Tongue (tissue), 2 donors: Measurements from ENCODE around the gene EIF4E1B. TPM values are rescaled to one million over a fixed set of nuclear protein-coding genes. Genes with fewer than 3 reads are reported as not detected.
A peak's percentile ranks its signal among the peaks of the same experiment; 100 is the strongest.

Source experiments
- DNase-seq: peaks from one replicate; pipeline ENCODE4 v3.0.0-alpha.2; 2015
- total RNA-seq: library from RNA; depleted of rRNA; stranded (reverse); fragments of >200 nt; gene quantifications from one replicate; pipeline ENCODE4 v1.2.3, GENCODE V29; 2014

Gene EIF4E1B
- total RNA-seq, 1 donor from 2014 or later = not detected

DNA sequence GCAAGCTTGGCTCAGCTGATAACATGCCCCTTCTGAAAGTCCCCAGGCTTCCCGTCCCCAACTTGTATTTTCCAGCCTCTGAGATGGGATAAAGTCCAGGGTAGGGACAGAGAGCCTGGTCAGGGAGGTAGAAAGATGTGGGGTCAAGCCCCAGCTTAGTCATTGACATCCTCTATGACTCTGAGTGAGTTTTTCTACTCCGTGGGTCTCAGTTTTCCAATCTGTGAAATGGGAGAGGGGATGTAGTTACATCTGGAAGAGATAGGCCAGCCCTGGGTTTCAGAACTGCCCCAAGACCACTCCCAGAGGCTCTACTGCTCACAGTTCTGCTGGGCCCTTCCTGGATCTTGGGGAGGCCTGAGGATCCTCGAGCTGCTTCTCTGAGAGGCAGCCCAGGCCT is 23.6 kb upstream of the EIF4E1B start:
- DNase-seq = no peak

DNA sequence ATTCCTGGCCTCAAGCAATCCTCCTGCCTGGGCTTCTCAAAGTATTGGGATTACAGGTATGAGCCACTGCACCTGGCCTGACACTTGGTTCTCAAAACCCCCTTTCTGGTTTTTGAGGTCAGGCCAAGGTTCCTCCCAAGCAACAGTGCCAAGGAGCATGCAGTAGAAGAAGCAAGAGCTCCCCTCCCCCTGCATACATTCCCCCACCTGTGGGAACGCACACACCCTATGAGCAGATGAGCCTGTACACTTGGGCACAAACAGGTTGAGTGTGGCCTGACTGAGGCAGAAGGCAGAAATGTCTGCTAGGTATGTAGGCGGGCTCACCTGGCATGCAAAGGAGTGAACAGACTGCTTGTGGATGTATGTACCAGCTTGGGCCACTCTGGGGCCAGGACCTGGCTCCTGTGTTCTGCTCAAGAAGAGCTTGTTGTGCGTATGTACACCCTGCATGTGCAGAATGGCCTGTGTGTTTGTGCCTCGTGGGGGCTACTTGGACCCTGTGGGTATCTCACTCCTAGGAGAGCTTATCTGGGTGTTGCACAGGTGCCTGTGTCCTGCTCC is 22.3 kb upstream of the EIF4E1B start:
- DNase-seq = no peak

DNA sequence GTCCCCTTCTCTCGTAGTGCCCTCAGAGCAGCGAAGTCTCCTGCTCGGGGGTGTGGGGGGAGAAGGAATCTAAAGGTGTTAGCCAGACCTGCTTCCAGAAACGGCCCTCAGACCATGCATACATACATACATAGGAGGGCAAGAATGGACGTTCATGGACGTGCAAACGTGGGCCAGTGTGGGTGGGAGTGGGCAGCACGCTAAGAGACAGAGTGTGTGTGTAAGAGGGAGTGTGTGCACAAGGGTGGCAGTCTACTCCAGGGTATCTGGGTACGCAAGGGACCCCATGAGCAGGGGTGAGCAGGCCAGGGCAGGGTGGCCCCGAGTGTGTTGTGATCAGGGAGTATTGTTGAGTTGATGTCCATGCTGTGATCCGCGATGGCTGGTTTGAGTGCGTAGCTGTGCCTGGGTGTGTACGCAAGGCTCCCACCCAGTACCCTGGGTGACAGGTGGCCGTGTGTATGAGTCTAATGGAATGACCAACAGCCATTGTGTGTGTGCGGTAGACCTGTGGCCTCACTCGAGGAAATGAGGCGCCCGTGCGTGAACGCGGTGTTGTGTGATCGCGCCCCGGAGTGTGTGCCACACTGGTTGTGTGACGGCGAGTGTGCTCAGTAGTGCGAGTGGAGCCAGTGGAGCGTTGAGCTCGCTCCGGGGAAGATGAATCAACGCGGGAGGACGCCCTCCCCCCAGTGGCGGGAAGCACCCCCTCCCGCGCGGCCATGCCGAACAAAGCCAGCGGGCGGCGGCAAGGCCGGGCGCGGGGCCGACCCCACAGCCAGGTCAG is 21.3 kb upstream of the EIF4E1B start:
- DNase-seq = no peak

DNA sequence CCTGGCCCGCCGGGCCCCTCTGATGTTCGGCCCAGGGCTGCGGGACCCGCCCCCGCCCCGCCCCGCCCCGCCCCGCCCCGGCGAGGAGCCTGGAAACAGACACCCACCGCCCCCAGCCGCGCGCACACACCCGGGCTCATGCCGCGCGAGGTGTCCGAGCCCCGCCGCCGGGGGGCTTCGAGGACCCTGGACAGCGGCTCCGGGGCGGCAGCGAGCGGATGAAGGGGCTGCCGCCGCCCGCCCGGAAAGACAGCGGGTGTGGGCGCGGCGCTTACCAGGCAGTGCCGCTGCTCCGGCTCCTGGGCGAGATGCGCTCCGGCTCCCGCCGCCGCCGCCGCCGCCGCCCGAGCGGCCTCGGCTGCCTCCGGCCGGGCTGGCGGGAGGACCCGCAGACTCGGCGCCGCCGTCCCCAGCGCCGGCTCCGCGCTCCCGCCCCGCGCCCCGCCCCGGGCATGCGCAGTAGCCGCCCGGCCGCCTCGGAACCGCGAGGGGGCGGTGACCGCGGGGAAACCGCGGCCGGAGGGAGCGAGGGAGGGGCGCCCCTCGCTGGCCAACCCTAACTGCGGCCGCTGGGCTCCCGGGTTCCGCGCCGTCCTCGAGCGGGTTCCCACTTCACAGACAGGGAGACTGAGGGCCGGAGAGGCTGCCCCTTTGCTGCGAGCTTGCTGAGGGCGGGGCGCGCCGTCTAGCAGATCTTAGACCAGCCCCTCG is 20.6 kb upstream of the EIF4E1B start, which contains the start of gene GPRIN1:
GPRIN1 (minus strand) TSS at position 433 of the 711 bp plus-strand sequence. CDS start 10,322 bp downstream, outside the sequence.
- peak; percentile 73 for DNase-seq

DNA sequence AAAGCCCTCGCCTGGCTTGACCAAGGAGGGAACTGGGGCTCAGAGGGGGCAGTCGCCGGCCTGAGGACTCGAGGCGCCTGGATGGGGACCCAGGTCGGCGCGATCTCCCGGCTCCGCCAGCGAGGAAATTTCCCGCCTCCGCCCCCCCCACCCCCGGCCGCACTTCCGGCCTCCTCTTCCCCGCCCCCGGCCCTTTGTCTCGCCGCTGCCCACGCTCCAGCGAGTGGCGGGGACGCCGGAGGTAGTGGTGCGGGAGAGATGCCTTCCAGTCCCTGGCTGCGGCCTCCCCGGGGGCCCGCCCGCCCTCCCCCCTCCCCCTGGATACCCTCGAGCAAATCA is 20.1 kb upstream of the EIF4E1B start:
- DNase-seq = no peak

DNA sequence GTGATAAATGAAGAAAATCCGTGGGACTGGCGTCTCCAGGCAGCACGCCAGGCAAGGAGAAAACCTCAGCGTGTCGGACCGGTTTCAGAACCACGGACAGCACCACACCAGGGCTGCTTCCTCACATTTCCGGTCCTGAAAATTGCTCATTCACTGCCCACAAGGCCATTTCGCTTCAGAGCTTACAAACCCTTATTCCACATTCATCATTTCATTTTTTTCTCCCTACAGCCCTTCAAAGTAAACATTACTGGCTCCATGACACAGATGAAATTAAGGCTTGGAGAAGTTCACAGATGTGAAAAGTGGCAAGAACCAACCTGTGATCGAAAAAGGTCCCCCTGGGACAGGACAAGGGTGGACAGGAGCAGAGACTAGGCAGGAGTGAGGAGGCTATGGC is 19.0 kb upstream of the EIF4E1B start:
- peak; percentile 91 for DNase-seq

DNA sequence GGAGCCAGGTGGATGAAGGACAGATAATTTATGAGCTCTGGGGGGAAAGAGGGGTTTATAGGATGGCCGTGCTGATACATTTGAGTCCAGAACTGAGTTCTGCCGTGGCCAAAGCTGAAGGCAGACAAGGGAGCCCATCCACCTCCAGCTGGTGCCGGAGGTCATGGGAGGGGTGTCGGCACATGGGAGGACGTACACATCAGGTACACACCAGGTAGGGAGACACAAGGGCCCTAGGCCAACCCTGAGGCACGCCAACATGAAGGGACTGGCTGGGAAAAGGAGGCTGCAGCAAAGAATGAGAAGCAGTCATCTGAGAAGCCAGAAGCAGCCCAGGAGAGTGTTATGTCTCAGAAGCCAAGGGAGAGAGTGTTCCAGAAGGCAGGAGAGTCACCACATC is 18.5 kb upstream of the EIF4E1B start:
- DNase-seq = no peak

DNA sequence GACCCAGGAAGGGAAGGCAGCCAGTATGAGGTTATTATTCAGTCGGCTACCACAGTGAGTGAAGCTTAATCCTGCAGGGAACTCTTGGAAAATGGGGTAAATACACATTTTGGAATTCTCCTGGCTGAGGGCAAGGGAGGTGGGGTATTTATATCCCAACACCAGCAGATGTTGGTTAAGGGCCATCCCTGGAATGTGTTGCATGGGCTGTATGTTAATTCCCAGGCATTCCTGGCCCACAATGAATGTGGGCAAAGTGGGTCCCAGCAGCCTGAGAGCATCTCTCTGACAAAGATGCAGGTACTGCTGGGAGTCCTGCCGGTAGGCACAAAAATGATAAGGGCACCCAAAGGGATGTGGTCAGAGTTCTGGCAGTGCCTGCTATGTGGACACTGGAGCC is 17.6 kb upstream of the EIF4E1B start:
- DNase-seq = no peak

DNA sequence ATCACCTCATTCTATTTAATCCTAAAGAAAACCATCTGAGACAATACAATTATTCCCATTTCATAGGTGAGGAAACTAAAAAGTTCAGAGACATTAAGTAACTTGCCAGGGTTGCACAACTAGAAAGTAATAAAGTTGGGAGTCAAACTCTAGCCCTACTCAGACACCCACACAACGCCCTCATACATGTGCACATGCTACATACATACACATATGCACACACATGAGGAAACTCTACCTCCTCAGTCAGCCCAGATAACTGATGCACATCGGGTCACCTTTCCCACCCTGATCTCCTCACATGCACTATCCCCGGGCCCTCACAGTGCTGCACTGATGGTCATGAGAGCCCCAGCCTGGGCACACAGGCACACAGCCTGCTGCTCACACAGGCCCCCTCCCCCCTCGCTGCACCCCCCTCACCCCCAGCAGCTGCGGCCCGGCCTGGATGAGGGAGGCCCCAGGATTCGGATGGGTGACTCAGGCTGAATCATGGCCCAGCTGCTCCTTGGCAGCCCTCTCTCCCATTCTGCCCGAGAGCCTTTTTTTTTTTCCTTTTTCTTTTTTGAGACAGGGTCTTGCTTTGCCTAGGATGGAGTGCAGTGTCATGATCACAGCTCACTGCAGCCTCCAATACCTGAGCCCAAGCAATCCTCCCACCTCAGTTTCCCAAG is 15.5 kb upstream of the EIF4E1B start:
- DNase-seq = no peak

DNA sequence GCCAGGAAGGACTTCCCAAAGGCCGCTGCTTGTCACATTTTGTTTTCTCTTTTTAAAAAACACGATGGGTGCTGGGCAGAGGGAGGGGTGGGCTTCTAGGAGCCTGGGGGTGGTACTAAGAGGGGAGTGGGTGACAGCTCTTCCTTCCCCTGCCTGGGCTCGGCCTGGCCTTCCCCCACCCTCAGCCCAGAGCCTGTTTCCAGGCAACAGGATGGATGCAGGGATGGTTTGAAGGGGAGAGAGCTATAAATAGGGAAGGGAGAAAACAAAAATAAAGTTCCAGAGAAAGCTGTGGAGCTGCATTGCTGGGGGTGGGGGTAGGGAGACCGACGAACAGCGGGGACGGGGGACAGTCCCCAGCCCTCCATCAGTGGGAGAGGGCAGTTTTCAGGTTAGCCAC is 14.0 kb upstream of the EIF4E1B start:
- DNase-seq = no peak

DNA sequence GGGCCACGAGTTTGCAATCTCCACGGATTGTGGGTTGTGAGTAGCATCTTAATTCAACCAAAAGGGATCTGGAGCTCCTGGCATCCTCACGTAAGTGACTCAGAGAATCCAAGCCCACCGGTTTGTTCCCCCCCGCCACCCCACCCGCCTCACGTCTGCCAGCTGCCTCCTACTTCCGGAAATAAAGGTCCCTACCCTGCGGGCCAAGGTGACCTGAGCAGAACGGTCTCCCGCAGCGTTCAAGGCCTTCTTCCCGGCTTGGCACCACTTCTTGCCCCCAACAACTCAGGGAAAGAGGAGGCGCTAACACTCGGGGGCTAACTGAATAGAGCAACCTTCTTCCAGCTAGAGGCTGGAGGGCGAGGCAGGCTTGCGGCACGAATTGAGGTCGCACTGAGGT is 11.7 kb upstream of the EIF4E1B start:
- DNase-seq = no peak

DNA sequence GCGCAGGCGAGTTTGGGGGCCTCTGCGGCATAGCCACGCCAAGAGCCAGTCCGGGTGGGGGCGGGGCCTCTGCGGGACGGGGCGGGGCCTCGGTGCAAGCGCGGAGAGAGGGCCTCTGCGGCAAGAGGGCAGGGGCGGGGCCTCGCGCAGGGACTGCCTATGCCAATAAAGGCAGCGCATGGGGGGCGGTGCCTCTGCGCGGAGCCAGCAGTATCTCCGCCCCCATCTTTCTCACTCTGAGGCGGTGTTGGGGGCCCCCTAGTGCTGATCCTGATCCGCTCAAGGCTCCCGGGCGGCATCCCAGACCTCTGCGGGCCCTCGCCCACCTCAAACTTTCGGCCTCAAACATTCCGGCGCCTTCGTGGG is 11.3 kb upstream of the EIF4E1B start:
- DNase-seq = peak; percentile 79

DNA sequence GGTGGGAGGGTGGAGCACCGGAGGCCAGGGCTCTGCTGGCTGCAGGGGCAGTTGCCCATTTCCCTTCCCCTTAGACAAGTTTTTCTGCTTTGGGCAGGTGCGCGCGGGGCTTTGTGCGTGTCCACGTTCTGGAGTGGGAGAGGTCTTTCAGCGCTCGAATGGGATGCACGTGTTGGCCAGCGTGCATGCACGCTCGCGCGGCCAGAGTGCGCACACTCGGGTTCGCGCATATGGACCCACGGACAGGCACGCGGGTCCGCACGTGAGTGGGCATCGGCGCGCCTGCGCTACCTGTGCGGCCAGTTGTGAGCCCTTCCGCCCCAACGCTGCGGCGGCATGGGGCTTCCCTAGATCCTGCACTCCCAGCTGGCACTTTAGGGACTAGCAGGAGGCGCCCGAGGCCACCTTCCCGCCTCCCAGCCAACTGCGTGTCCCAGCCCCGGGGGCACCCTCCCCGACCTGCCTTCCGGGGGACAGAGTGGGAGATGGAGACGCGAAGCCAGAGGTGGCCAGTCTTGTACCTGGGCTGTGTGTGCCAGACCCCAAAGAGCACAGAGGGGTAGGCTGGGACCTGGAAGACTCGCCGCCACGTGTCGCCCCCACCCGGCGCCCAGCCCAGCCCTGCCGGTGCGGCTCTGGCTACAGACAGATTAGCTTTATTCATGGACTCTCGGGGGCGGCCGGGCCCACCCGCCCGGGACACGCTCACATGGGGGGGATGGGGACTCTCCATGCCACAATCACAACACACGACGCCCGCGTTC is 10.7 kb upstream of the EIF4E1B start:
- no peak for DNase-seq

DNA sequence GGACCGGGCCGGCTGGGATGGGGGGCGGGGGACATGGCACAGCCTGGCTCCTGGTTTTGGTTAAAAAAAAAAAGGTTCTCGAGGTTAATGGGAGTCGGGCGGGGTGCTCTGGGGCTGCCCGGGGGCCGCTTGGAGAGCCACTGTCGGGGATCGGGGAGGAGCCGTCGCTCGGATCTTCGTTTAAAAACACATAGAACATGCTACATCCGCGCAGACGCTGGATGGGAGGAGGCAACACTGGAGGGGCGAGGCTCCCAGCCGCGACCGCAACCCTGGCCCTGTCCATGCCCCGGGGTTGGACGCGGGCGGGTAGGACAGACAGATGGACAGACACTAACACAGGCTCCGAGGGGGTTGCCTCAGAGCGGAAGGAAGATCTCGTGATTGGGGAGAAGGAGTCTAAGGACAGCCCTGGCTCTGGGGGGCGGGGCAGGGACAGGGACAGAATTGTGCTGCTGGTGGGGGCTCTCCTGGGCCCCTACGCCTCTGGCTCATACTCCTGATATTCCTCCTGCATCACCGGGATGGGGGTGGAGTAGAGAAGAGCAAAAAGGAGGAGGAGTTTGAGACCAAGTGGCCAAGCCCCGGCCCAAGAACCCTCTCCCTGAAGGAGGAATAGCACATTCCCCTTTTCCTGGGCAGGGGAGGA is 10.0 kb upstream of the EIF4E1B start:
- DNase-seq = no peak

DNA sequence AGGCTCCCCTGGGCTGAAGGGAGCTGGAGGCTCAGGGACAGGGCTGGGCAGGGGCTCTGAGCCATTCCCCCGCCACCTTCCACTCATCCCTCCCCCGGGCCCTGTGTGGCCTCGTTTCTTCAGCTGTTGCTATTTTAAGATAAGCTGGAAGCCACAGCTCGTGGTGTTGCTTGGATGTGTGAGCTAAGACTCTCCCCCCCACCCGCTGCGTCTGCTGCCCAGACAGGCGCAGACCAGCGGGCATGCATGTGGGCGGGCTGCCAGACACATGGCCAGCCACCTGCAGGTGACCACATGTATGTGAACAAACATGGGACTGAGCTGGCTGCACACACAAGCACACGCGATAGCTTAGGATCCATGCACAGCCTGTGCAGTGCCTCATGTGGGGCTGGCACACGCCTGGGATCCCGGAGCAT is 8.8 kb upstream of the EIF4E1B start:
- peak; percentile 26 for DNase-seq

DNA sequence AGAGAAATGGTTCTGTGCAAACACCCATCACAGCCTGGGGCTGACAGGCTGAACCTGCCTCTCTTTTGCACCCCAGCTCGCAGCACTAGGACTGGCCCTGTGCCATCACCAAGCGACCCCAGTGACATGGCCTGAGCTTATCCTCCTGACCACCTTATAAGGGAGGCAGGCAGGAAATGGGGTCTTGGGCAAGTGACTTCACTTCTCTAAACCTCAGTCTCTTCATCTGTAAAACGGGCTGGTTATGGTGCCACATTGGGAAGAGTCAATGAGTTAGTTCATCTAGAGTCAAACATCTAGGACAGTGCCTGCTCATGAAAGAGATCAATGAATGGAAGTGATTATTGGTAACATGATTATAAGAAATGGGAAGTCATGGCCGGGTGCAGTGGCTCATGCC is 6.3 kb upstream of the EIF4E1B start:
- DNase-seq = no peak

DNA sequence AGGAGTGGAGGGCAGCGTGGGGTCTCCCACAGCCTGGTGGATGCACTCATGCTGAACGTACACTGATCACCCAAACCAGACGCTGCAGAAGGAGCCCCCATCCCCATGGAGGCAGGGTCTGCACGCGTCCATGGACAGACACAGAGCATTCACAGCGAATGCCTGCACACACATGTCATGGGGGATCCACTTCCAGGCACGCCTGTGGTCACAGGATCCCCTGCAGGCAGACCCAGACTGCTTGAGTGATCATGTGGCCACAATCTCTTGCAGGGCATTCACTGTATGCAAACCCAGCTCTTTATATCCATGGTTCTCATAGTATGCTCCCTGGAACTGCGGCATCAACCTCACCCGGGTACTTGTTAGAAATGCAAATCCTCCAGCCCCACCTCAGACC is 5.5 kb upstream of the EIF4E1B start:
- DNase-seq = no peak

DNA sequence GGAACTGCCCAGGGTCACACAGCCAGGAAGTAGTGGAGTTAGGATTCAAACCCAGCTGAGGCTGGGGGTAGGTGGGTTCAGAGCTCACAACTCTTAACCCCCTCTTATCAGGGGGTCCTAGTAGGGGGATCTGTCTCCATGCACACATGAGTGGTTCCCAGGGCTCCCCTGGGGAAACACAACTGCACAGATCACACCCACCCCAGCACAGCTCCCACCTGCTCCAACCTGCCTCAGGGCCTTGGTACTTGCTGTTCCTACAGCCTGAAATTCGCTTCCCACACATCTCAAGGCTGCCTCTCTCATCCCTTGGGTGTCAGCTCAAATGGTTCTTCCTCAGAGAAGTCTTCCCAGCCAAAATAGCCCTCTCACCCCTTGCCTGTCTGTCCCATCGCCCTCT is 5.0 kb upstream of the EIF4E1B start:
- no peak for DNase-seq

DNA sequence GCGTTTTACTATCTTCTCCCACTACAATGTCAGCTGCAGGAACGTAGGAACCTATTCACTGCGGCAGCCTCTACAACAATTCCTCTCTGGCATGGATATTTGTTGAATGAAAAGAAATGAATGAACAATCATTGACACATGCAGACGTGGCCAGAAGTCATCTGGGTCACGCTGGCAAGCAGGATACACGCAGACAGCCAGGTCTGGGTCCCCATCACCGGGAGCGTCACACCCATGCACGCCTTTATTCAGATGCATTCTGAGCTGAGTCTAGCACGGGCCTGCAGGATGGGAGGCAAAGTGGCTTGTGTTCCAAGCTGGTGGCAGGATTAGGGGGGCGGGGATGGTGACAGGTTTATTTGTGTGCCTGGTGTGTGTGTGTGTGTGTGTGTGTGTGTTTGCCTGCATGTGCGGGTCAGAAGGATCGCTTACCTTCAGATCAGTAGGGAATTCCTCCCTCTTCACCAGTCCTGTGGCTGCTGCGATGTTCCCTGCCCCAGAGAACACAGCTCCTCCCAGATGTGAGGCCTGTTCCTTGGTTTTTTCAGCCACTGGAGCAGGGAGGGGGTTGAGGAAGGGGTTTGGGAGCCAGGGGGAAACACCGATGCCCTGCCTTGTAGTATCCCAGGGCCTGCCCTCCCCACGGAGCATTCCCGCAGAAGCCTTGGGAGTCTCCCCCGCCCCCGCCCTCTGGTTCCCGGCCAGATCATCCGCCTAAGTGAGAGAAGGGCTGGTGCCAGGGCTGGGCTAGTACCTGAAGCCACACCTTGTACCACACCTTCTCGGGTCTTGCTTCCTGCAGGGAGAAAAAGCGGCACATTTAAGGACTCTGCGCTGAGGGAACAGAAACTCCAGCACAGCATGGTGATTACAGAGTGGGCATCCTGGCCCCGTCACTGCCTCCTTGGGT is 4.3 kb upstream of the EIF4E1B start:
- DNase-seq = no peak

DNA sequence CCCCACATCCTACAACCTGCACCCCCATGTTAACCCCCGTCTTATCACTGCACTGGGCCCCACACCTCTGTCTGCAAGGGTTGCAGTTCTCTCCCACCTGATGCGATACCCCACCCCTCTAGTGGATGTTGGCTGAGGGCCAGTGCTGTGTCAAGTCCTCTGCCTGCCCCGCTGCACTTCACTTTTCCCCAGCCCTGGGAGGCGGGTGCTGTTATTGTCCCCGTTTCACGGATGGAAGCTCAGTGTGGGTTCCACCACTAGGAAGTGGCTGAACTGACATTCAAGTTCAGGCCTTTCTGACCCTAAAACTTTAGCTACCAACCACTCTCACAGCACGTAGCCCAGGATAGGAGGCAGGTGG is 3.6 kb upstream of the EIF4E1B start:
- no peak for DNase-seq

DNA sequence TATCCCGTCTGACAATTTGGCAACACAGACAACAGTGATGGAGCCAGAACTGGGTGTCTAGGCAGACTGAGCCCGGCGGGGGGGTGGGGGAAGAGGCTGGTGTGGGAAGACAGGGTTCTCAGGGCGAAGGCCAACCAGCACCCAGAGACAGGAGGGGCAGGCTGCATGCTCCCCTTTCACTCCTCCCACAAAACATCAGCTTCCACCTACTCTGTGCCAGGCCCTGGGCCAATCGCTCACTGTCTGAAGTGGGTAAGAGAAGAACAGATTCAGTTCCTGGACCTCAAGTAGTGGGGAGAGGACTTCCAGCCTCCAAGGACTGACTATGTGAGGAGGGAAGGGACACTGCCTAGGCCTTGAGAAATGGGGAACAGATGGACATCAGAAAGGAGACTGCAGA is 2.9 kb upstream of the EIF4E1B start:
- DNase-seq = no peak
